ENCODE data around the gene AGAP1.

- no peak for TF ChIP-seq POLR2A (IDR thresholded peaks at IDR 0.05)
- TF ChIP-seq CTCF (IDR thresholded peaks at IDR 0.05), result no peak
Observed at GRCh38 chr2:235781775-235782174, 287.9 kb downstream of the AGAP1 start.
